Astrocyte (in vitro differentiated cells and primary cell): Measurements from ENCODE around the gene ZCCHC18. TPM values are rescaled to one million over a fixed set of nuclear protein-coding genes. Genes with fewer than 3 reads are reported as not detected.

Experiments used
- DNase-seq: peaks from one replicate; pipeline ENCODE4 v3.0.0-alpha.2; 2010; ENCODE audit warnings: low read depth
- FAIRE-seq: peaks from 2 replicates; lab custom pipeline; 2011; peaks lifted over from hg19 to GRCh38; lab: Jason Lieb, UNC
- H2AFZ ChIP-seq: 2 replicates; pipeline ENCODE4 v1.6.0; 2012; ENCODE audit warnings: low read depth, low read length, inconsistent platforms
- H3K27ac ChIP-seq: 2 replicates; pipeline ENCODE4 v1.5.1; 2011; ENCODE audit warnings: low read depth, low read length, inconsistent platforms
- H3K27me3 ChIP-seq: 2 replicates; pipeline ENCODE4 v1.6.0; 2011; ENCODE audit warnings: low read length, inconsistent platforms; ENCODE audit not compliant: insufficient read depth
- H3K36me3 ChIP-seq: 2 replicates; pipeline ENCODE4 v1.5.1; 2011; ENCODE audit warnings: low read length, inconsistent platforms; ENCODE audit not compliant: insufficient read depth
- H3K4me1 ChIP-seq: 2 replicates; pipeline ENCODE4 v1.5.1; 2011; ENCODE audit warnings: low read length, inconsistent platforms; ENCODE audit not compliant: insufficient read depth
- H3K4me2 ChIP-seq: 2 replicates; pipeline ENCODE4 v1.6.0; 2012; ENCODE audit warnings: low read length, inconsistent platforms
- H3K4me3 ChIP-seq: 2 replicates; pipeline ENCODE4 v1.5.1; 2011; ENCODE audit warnings: low read depth, mild to moderate bottlenecking, low read length, inconsistent platforms; ENCODE audit not compliant: insufficient read depth
- H3K79me2 ChIP-seq: 2 replicates; pipeline ENCODE4 v1.6.0; 2012; ENCODE audit warnings: mild to moderate bottlenecking, low read length, inconsistent platforms; ENCODE audit not compliant: insufficient read depth
- H3K9ac ChIP-seq: 2 replicates; pipeline ENCODE4 v1.6.0; 2012; ENCODE audit warnings: mild to moderate bottlenecking, low read length, inconsistent platforms
- H3K9me3 ChIP-seq: 2 replicates; pipeline ENCODE4 v1.5.1; 2012; ENCODE audit warnings: low read depth, mild to moderate bottlenecking, low read length, inconsistent platforms; ENCODE audit not compliant: insufficient read depth
- H4K20me1 ChIP-seq: 2 replicates; pipeline ENCODE4 v1.6.0; 2012; ENCODE audit warnings: low read length, inconsistent platforms; ENCODE audit not compliant: insufficient read depth
- H3K27ac Mint-ChIP-seq: one replicate; pipeline ENCODE4 v1.8.0; 2021; ENCODE audit warnings: mild to moderate bottlenecking, mixed read lengths; ENCODE audit not compliant: unreplicated experiment
- H3K27me3 Mint-ChIP-seq: one replicate; pipeline ENCODE4 v1.8.0; 2021; ENCODE audit warnings: low read depth, mixed read lengths; ENCODE audit not compliant: unreplicated experiment
- H3K36me3 Mint-ChIP-seq: one replicate; pipeline ENCODE4 v1.8.0; 2021; ENCODE audit warnings: low read depth, mixed read lengths; ENCODE audit not compliant: unreplicated experiment
- H3K4me1 Mint-ChIP-seq: one replicate; pipeline ENCODE4 v1.8.0; 2021; ENCODE audit warnings: low read depth, mixed read lengths; ENCODE audit not compliant: unreplicated experiment
- H3K4me3 Mint-ChIP-seq: one replicate; pipeline ENCODE4 v1.8.0; 2021; ENCODE audit warnings: mild to moderate bottlenecking, moderate library complexity, mixed read lengths; ENCODE audit not compliant: unreplicated experiment
- H3K9me3 Mint-ChIP-seq: one replicate; pipeline ENCODE4 v1.8.0; 2021; ENCODE audit warnings: mild to moderate bottlenecking, mixed read lengths; ENCODE audit not compliant: unreplicated experiment
- EZH2 ChIP-seq: IDR thresholded peaks from 2 replicates; pipeline ENCODE4 v1.6.1; 2012; ENCODE audit warnings: mild to moderate bottlenecking, low read length, inconsistent platforms; ENCODE audit not compliant: insufficient read depth
- total RNA-seq: library from RNA; stranded (reverse); gene quantifications from 2 replicates; pipeline ENCODE4 v1.2.1, GENCODE V29; 2021
- TF ChIP-seq, protein P1 (sequence below): IDR thresholded peaks from 2 replicates; pipeline ENCODE4 v1.5.1; 2011; ENCODE audit warnings: low read depth, mild to moderate bottlenecking, inconsistent platforms, low read length, moderate library complexity; ENCODE audit not compliant: insufficient read depth

ZCCHC18 gene
- total RNA-seq, 1 donor from 2014 or later, result 0.98 TPM

- FAIRE-seq (peak; percentile 60), DNase-seq (no peak)
- Histone ChIP-seq H3K9me3 (no peaks in the 10 kb centered on the region), H2AFZ (no peak overlapping the region), H3K36me3 (no peaks in the 10 kb centered on the region), H4K20me1 (no peaks in the 10 kb centered on the region), H3K9ac (no peak overlapping the region), H3K4me3 (no peak overlapping the region), H3K27me3 (no peaks in the 10 kb centered on the region), H3K27ac (no peak overlapping the region), H3K4me1 (no peaks in the 10 kb centered on the region), H3K4me2 (no peak overlapping the region), H3K79me2 (no peaks in the 10 kb centered on the region)
- Mint-ChIP-seq H3K36me3 (no peaks in the 10 kb centered on the region), H3K4me1 (no peaks in the 10 kb centered on the region), H3K27ac (no peak overlapping the region), H3K9me3 (no peaks in the 10 kb centered on the region), H3K27me3 (no peaks in the 10 kb centered on the region), H3K4me3 (no peak overlapping the region)
- TF ChIP-seq, protein P1, sequence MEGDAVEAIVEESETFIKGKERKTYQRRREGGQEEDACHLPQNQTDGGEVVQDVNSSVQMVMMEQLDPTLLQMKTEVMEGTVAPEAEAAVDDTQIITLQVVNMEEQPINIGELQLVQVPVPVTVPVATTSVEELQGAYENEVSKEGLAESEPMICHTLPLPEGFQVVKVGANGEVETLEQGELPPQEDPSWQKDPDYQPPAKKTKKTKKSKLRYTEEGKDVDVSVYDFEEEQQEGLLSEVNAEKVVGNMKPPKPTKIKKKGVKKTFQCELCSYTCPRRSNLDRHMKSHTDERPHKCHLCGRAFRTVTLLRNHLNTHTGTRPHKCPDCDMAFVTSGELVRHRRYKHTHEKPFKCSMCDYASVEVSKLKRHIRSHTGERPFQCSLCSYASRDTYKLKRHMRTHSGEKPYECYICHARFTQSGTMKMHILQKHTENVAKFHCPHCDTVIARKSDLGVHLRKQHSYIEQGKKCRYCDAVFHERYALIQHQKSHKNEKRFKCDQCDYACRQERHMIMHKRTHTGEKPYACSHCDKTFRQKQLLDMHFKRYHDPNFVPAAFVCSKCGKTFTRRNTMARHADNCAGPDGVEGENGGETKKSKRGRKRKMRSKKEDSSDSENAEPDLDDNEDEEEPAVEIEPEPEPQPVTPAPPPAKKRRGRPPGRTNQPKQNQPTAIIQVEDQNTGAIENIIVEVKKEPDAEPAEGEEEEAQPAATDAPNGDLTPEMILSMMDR, result no peak
- TF ChIP-seq EZH2, result no peak
Measured at GRCh38 chrX:104122829-104123228, 10.5 kb downstream of the ZCCHC18 start.

DNA sequence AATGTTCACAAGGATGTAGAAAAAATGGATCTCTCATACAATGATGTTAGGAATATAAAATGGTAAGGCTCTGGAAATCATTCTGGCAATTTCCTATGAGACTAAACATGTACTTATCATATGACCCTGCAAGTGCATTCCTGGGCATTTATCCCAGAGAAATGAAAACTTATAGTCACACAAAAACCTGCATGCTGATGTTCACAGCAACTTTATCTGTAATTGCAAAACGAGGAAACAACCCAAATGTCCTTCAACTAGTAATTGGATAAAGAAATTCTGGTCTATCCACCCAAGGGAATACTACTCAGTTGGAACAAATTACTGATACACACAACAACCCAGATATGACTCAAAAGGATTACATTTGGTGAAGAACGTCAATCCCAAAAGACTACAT lies 14.5 kb downstream of the ZCCHC18 start:
- Mint-ChIP-seq H3K27me3 (no peaks in the 10 kb centered on the region), H3K4me3 (no peak overlapping the region), H3K36me3 (peaks cover 5% of the 10 kb centered on the region), H3K27ac (no peak overlapping the region), H3K9me3 (no peaks in the 10 kb centered on the region), H3K4me1 (peaks cover 1% of the 10 kb centered on the region)
- TF ChIP-seq, protein P1, result no peak
- no peak for TF ChIP-seq EZH2
- Histone ChIP-seq H2AFZ (no peak overlapping the region), H3K79me2 (no peaks in the 10 kb centered on the region), H3K27ac (no peak overlapping the region), H3K36me3 (no peaks in the 10 kb centered on the region), H3K4me1 (no peaks in the 10 kb centered on the region), H3K9me3 (no peaks in the 10 kb centered on the region), H3K4me2 (no peak overlapping the region), H3K27me3 (no peaks in the 10 kb centered on the region), H3K4me3 (no peak overlapping the region), H3K9ac (no peak overlapping the region), H4K20me1 (no peaks in the 10 kb centered on the region)
- no peak for DNase-seq
- FAIRE-seq, result no peak

DNA sequence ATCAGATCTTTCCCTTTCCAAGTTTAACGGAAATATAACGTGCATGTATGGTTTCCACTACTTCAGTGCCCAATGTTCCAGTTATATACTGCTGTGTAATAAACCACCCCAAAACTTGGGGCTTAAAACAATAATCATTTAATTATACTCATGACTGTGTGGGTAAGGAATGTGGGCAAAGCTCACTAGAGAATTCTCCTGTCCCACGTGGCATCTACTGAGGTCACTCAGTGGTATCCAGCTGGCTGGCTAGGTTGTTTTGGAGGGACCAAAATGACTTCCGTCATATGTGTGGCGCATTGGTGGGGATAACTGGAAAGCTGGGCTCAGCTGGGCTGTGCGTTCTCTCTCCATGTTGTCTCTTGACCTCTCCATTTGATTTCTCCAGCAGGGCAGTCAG lies 18.5 kb downstream of the ZCCHC18 start:
- no peak overlapping the region for H3K9ac ChIP-seq
- H3K27me3 Mint-ChIP-seq, result no peaks in the 10 kb centered on the region
- no peaks in the 10 kb centered on the region for H3K9me3 ChIP-seq
- no peak overlapping the region for H3K4me3 ChIP-seq
- peaks cover 7% of the 10 kb centered on the region for H3K79me2 ChIP-seq
- no peaks in the 10 kb centered on the region for H3K36me3 ChIP-seq
- TF ChIP-seq, protein P1, result no peak
- no peak for TF ChIP-seq EZH2
- DNase-seq (no peak), FAIRE-seq (peak; percentile 17)
- no peak overlapping the region for H3K27ac Mint-ChIP-seq
- H3K4me2 ChIP-seq, result no peak overlapping the region
- H3K4me1 Mint-ChIP-seq, result peaks cover 6% of the 10 kb centered on the region
- H4K20me1 ChIP-seq, result no peaks in the 10 kb centered on the region
- no peak overlapping the region for H2AFZ ChIP-seq
- H3K9me3 Mint-ChIP-seq, result no peaks in the 10 kb centered on the region
- no peak overlapping the region for H3K27ac ChIP-seq
- no peaks in the 10 kb centered on the region for H3K27me3 ChIP-seq
- no peaks in the 10 kb centered on the region for H3K4me1 ChIP-seq
- peaks cover 6% of the 10 kb centered on the region for H3K36me3 Mint-ChIP-seq
- H3K4me3 Mint-ChIP-seq, result no peak overlapping the region
